Heart left ventricle (tissue), 13 donors: ENCODE results near the gene SRGAP1.

Experiments used
- CTCF ChIP-seq, 12 donors: fragments of 200-600 bp; sonication (generic) in 4 of 12; IDR thresholded peaks; one replicate each; pipeline versions ENCODE4 v1.5.0 to v1.8.0; 2018 to 2022; ENCODE audit warnings: antibody characterized with exemption in 12 of 12, mild to moderate bottlenecking in 5 of 12
- POLR2A ChIP-seq, 2 donors: fragments of 450-650 bp; IDR thresholded peaks; one replicate each; pipeline ENCODE4 v1.6.1; 2017; ENCODE audit warnings: antibody characterized with exemption in 2 of 2, mild to moderate bottlenecking in 2 of 2, moderate library complexity in 2 of 2
- donor health status: ischemic (EF 13 %, LVEDD 7.1; RV severe dilation, severe dysfunction).
- donor health status: DM: no; HTN: yes; CAD: no.
- donor health status: DM: no; HTN: no; CAD: no.
- donor health status: ischemic (EF 25% LVEDD 6.9; RV normal size, moderate dysfunction).
- donor health status: ischemic (EF 25% LVEDD 5.7; RV mildly dilated, moderate dysfunction).
- donor health status: ischemic (EF 35%, LVEDD 5.7; RV mildly dilated, moderate dysfunction).
- donor health status: nonischemic (EF 11% LVEDD 7.7; RV severe dilation, severe dysfunction).
- donor health status: DM: yes; HTN: yes; CAD: no.
- donor health status: PGD.
- donor health status: ischemic (EF 29% LVEDD 5.4; RV normal size, mild dysfunction).
- donor health status: nonischemic (EF 23%, LVEDD 6.1; RV moderate dilation, normal function).

GRCh38 chr12:64186789-64187188 lies 342.3 kb downstream of the SRGAP1 start:
- TF ChIP-seq CTCF (IDR thresholded peaks at IDR 0.05) (no peak), POLR2A (IDR thresholded peaks at IDR 0.05) (no peak)
